Ishikawa (cell line): ENCODE measurements around the gene RAET1G.
A peak's percentile ranks its signal among the peaks of the same experiment; 100 is the strongest.

ENCODE experiments used
- CREB1 ChIP-seq: IDR thresholded peaks from 2 replicates; pipeline ENCODE4 v1.6.1; 2012; ENCODE audit warnings: low read depth
- EGR1 ChIP-seq: IDR thresholded peaks from 2 replicates; pipeline ENCODE4 v1.6.1; 2012
- EP300 ChIP-seq: IDR thresholded peaks from 2 replicates; pipeline ENCODE4 v1.6.1; 2012; ENCODE audit warnings: borderline replicate concordance
- NFIC ChIP-seq: IDR thresholded peaks from 2 replicates; pipeline ENCODE4 v1.6.1; 2012
- RAD21 ChIP-seq: IDR thresholded peaks from 2 replicates; pipeline ENCODE4 v1.6.1; 2012; ENCODE audit warnings: low read depth
- TAF1 ChIP-seq: IDR thresholded peaks from 2 replicates; pipeline ENCODE4 v1.6.1; 2012; ENCODE audit warnings: low read depth, mild to moderate bottlenecking
- TCF12 ChIP-seq: IDR thresholded peaks from 2 replicates; pipeline ENCODE4 v1.6.1; 2012; ENCODE audit warnings: low read depth
- TEAD4 ChIP-seq: IDR thresholded peaks from 2 replicates; pipeline ENCODE4 v1.6.1; 2012
- YY1 ChIP-seq: IDR thresholded peaks from 2 replicates; pipeline ENCODE4 v1.6.1; 2012; ENCODE audit warnings: low read depth
- ZBTB7A ChIP-seq: IDR thresholded peaks from 2 replicates; pipeline ENCODE4 v1.6.1; 2012; ENCODE audit warnings: low read depth
- TF ChIP-seq, protein P1 (sequence below): IDR thresholded peaks from 2 replicates; pipeline ENCODE4 v1.6.1; 2012
- TF ChIP-seq, protein P2 (sequence below): IDR thresholded peaks from 2 replicates; pipeline ENCODE4 v1.6.1; 2012
- TF ChIP-seq, protein P3 (sequence below): IDR thresholded peaks from 2 replicates; pipeline ENCODE4 v1.6.1; 2012; ENCODE audit warnings: low read depth, mild to moderate bottlenecking

DNA sequence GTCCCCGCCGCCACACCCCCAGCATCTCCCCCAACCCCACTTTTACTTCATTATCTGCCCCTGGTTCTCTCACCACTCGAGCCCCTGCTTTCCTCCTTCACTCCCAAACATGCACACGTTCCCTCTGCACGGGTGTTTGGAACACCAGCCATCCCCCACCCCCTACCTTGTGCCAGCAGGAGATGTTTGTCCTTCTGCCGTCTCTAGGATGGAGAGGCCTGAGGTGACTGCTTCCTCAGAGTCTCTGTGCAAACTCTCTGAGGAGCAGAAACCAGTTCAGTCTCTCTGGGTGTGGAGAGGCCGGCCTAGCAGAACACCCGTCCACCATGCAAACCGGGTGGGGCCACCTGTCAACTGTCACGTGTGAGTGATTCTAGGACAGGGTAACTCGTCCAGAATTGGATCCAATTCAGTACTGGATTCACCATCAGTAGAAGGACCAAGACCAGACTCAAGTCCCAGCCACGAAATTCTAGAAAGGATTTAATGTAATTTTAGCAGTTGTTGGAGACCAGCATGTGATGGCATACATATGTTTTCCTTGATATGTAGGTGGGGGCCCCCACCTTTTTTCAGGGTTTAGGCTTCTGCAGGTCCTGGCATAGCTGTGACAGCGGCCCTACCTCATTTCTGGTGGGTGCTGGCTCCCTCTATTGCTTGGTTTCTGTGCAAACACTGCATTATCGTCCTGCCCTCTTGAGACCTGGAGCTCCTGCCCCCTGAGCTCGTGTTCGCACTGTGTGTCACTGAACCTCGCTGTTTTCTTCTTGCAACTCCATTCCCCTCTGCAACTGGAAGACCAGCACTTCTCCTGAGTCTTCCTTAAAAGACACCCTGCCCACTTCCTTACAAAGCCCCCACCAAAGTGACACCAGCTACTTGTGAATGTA is 24.8 kb downstream of the RAET1G start, which contains the start of gene RAET1E:
- no peak for TF ChIP-seq NFIC
- no peak for TF ChIP-seq EP300
- no peak for TF ChIP-seq YY1
- TF ChIP-seq EGR1 = no peak
- no peak for TF ChIP-seq CREB1
- TF ChIP-seq, protein P1, sequence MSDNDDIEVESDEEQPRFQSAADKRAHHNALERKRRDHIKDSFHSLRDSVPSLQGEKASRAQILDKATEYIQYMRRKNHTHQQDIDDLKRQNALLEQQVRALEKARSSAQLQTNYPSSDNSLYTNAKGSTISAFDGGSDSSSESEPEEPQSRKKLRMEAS = no peak
- no peak for TF ChIP-seq TAF1
- TF ChIP-seq, protein P2, sequence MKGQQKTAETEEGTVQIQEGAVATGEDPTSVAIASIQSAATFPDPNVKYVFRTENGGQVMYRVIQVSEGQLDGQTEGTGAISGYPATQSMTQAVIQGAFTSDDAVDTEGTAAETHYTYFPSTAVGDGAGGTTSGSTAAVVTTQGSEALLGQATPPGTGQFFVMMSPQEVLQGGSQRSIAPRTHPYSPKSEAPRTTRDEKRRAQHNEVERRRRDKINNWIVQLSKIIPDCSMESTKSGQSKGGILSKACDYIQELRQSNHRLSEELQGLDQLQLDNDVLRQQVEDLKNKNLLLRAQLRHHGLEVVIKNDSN = no peak
- TF ChIP-seq, protein P3, sequence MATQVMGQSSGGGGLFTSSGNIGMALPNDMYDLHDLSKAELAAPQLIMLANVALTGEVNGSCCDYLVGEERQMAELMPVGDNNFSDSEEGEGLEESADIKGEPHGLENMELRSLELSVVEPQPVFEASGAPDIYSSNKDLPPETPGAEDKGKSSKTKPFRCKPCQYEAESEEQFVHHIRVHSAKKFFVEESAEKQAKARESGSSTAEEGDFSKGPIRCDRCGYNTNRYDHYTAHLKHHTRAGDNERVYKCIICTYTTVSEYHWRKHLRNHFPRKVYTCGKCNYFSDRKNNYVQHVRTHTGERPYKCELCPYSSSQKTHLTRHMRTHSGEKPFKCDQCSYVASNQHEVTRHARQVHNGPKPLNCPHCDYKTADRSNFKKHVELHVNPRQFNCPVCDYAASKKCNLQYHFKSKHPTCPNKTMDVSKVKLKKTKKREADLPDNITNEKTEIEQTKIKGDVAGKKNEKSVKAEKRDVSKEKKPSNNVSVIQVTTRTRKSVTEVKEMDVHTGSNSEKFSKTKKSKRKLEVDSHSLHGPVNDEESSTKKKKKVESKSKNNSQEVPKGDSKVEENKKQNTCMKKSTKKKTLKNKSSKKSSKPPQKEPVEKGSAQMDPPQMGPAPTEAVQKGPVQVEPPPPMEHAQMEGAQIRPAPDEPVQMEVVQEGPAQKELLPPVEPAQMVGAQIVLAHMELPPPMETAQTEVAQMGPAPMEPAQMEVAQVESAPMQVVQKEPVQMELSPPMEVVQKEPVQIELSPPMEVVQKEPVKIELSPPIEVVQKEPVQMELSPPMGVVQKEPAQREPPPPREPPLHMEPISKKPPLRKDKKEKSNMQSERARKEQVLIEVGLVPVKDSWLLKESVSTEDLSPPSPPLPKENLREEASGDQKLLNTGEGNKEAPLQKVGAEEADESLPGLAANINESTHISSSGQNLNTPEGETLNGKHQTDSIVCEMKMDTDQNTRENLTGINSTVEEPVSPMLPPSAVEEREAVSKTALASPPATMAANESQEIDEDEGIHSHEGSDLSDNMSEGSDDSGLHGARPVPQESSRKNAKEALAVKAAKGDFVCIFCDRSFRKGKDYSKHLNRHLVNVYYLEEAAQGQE = no peak
- peak; percentile 23; the same call in 1 of the 2 replicates for TF ChIP-seq RAD21
- no peak for TF ChIP-seq TCF12
- no peak for TF ChIP-seq TEAD4
- TF ChIP-seq ZBTB7A = no peak
